NCI-H2227 (cell line): ENCODE results near the gene NPIPA8.
"Not testable (repeated sequence)": the region's sequence is repeated elsewhere in the genome, so short reads cannot be mapped to it uniquely, and the experiment has no call there.

Source experiments
- DNase-seq: peaks from one replicate; lab custom pipeline; 2025; ENCODE audit not compliant: unreplicated experiment; lab: John Stamatoyannopoulos, UW

NPIPA8 gene

GRCh38 chr16:18280319-18280718 lies 56.2 kb downstream of the NPIPA8 start:
- not testable (repeated sequence) for DNase-seq

DNA sequence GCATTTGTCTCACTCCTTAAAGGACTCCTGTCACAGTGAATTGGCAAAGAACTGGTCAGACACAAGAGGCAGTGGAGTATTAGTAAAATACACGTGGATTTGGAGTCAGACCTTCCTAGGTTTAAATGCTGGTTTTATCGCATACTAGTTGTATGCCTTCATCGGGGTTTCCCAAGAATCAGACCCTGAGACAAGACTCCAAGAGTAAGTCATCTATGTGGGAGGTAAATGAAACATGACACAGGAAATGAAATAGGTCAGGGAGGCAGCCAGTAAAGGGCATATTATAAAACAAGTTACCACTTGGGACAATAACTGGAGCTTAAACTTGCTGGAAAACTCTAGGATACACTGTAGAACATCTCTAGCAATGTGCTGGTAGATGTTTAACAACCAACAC lies 59.8 kb downstream of the NPIPA8 start:
- not testable (repeated sequence) for DNase-seq

DNA sequence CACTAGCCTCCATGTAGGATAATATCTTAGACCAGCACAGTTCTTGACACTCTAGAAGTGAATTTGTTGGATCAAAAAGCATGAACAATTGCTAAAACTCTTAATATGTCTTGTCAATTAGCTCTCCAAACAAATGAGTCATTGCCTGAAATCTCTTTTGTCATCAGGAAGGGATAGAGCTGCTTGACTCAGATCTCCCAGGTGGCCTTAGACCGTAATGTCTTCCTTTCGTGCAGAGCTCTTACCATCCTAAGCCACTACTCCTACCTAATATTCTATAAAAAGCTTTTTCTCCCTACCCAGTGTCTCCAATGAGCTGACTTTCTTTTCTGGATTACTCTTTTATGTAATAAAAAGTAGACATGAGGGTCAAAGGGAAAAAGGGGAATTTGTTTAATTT lies 66.4 kb downstream of the NPIPA8 start:
- DNase-seq: not testable (repeated sequence)
